Upper lobe of right lung (tissue), 1 donor: ENCODE results near the gene INPP5E. TPM values are rescaled to one million over a fixed set of nuclear protein-coding genes. Genes with fewer than 3 reads are reported as not detected.

ENCODE experiments used
- ATAC-seq: fragments of 200-7000 bp; cut with Tn5 transposase; one replicate; pipeline ENCODE4 v1.9.1; 2020; ENCODE audit warnings: mild to moderate bottlenecking, moderate library complexity
- DNase-seq: peaks from one replicate; pipeline ENCODE4 v3.0.0-alpha.2; 2020
- H3K27ac ChIP-seq: fragments of 200-600 bp; one replicate; pipeline ENCODE4 v1.8.0; 2022
- H3K27me3 ChIP-seq: fragments of 200-600 bp; one replicate; pipeline ENCODE4 v1.8.0; 2022; ENCODE audit warnings: mild to moderate bottlenecking
- H3K36me3 ChIP-seq: fragments of 200-600 bp; one replicate; pipeline ENCODE4 v1.8.0; 2022
- H3K4me1 ChIP-seq: fragments of 200-600 bp; one replicate; pipeline ENCODE4 v1.8.0; 2022
- H3K4me3 ChIP-seq: fragments of 200-600 bp; one replicate; pipeline ENCODE4 v1.8.0; 2022; ENCODE audit warnings: mild to moderate bottlenecking
- H3K9me3 ChIP-seq: fragments of 200-600 bp; one replicate; pipeline ENCODE4 v1.8.0; 2022
- intact Hi-C: fragments of 100-400 bp; cut with DNase I; formaldehyde crosslinking; loops from one replicate; pipeline ENCODE4 v1.11.0; 2022
- total RNA-seq: library from RNA; stranded (reverse); fragmentation: NEBNext Ultra II Directional; extraction: Animal tissue kit (Norgen Biotek cat#: 25700); gene quantifications from one replicate; pipeline ENCODE4 v1.2.1, GENCODE V29; 2021
- TF ChIP-seq, protein P1 (sequence below): fragments of 200-600 bp; IDR thresholded peaks from one replicate; pipeline ENCODE4 v1.8.0; 2022; ENCODE audit warnings: antibody characterized with exemption
- donor health status: DM: no; HTN: yes; CAD: no; lungs with severe emphysema.

The INPP5E gene
- total RNA-seq, 1 donor from 2014 or later = 13.0 TPM

DNA sequence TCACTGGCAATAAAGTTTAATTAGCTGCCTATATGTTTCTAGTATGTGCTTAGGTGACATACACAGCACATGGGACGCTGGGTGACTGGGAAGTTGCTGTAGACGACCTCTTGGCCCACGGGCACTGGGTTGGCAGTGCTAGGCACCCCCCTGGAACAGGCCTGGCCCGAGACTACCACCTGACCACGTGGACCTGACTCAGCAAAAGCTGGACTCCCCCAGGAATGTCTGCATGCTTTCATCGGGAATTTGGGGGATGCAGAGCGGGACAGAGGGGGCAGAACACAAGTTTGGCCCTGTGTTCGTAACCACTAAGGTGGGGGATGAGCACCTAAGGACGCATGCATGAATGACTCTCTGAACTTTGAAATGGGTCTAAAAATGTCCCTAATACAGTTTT, 16.6 kb upstream of the INPP5E start:
- ATAC-seq (no peak), DNase-seq (no peak)
- no peaks in the 10 kb centered on the region for H3K9me3 ChIP-seq
- intact Hi-C loops = no loop called here
- no peaks in the 10 kb centered on the region for H3K27me3 ChIP-seq
- no peaks in the 10 kb centered on the region for H3K4me1 ChIP-seq
- peaks cover 97% of the 10 kb centered on the region for H3K36me3 ChIP-seq
- no peak overlapping the region for H3K27ac ChIP-seq
- TF ChIP-seq, protein P1, sequence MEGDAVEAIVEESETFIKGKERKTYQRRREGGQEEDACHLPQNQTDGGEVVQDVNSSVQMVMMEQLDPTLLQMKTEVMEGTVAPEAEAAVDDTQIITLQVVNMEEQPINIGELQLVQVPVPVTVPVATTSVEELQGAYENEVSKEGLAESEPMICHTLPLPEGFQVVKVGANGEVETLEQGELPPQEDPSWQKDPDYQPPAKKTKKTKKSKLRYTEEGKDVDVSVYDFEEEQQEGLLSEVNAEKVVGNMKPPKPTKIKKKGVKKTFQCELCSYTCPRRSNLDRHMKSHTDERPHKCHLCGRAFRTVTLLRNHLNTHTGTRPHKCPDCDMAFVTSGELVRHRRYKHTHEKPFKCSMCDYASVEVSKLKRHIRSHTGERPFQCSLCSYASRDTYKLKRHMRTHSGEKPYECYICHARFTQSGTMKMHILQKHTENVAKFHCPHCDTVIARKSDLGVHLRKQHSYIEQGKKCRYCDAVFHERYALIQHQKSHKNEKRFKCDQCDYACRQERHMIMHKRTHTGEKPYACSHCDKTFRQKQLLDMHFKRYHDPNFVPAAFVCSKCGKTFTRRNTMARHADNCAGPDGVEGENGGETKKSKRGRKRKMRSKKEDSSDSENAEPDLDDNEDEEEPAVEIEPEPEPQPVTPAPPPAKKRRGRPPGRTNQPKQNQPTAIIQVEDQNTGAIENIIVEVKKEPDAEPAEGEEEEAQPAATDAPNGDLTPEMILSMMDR = no peak
- no peak overlapping the region for H3K4me3 ChIP-seq

DNA sequence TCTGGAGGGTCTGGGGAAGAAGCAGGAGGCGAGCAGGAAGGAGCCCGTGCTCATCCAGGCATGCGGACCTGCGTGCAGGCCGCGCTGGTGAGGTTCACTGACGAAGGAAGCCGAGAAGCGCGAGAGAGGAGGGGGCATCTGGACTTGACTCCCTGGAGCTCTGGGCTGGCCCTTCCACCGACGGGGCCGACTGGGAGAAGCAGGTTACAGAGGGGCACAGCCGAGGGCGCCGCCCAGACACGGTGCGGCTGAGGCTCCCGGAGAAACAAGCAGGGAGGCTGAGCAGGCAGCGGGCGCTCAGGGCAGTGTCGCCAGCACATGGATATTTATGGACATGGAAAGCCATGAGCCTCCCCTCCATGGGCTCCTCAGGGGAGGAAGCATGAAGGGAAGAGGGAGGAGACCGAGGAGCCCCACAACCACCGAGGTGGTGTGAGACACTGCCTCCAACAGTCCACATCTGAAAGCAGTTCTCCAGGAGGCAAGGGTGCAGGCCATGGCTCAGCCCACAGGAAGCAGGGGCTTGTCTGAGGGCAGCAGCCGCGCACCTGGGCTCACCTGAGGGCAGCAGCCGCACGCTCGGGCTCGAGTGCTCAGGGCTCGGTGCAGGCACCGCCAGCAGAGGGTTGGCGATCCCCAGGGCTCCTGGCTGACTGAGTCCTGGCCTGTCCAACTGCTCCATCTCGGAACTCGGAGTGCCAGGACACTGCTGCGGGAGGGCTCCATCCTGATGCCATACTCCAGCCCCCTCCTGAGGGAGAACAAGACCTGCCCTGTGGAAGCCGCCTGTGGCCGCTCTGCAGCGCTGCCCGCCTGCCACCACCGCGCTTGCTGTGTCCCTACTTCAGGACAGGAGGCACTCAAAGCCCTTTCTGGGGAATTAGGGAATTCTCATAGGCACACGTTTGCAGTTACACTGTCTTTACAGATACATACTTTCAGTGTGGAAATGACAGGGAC, 15.7 kb upstream of the INPP5E start:
- no peaks in the 10 kb centered on the region for H3K4me1 ChIP-seq
- DNase-seq (no peak), ATAC-seq (peak; percentile 20)
- no peaks in the 10 kb centered on the region for H3K9me3 ChIP-seq
- intact Hi-C loops = no loop called here
- H3K4me3 ChIP-seq = no peak overlapping the region
- no peaks in the 10 kb centered on the region for H3K27me3 ChIP-seq
- no peak overlapping the region for H3K27ac ChIP-seq
- H3K36me3 ChIP-seq = peaks cover 97% of the 10 kb centered on the region
- TF ChIP-seq, protein P1 = no peak

DNA sequence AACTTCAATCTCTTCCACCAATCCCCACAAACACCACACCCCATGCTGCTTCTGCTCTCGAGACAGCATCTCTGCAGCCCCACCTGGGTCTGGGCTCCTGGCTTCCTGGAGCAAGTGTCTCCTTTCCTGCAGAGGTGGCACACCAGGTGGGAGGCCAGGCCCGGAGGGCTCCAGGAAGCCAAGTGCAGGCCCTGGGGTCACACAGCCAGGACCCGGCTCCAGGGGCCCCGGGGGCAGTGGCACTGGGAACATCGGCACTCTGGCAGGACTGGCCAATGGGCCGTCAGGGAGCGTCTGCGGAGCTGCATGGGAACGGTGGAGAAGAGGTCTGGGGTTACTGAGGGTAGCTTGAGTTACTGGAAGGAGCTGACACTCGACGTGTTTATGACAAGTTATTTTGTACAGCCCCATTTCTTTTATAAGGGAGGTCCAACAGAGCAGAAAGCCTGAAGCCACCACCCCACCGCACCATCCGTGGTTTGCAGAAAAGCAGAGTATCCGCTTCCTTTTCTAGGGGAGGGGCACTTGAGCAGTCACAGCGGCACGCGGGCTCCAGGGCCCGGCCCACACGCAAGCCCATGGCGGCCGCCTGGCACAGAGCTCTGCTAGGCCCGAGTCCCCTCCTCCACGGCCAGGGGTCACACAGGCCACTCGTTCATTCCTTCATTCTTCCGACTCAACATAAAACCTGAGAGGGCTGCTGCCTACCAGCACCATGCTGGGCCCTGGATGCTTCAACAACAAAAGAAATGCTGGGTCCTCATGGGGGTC, 14.6 kb upstream of the INPP5E start:
- H3K27ac ChIP-seq = no peak overlapping the region
- H3K9me3 ChIP-seq = no peaks in the 10 kb centered on the region
- ATAC-seq (no peak), DNase-seq (no peak)
- TF ChIP-seq, protein P1 = no peak
- no peak overlapping the region for H3K4me3 ChIP-seq
- intact Hi-C loops = no loop called here
- no peaks in the 10 kb centered on the region for H3K27me3 ChIP-seq
- H3K36me3 ChIP-seq = peaks cover 97% of the 10 kb centered on the region
- H3K4me1 ChIP-seq = no peaks in the 10 kb centered on the region

DNA sequence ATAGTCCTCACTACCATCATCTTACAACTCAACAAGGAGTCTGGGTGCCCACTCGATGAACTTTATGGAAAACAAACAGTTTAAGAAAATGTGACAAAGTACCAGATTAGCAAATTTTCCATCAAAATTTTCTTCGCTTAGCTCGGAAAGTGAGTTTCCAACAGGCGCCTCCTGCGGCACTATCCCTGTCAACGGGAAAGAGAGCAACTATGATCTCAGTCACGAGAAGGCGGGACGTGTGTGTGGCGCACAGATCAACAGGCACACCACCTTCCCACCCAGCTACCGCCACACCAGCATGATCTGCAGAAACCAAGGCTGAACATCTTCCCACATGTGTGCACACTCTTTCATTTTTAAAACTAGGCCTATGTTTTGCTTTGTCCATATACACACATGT, 13.7 kb upstream of the INPP5E start:
- Histone ChIP-seq H3K9me3 (no peaks in the 10 kb centered on the region), H3K4me3 (no peak overlapping the region), H3K27me3 (no peaks in the 10 kb centered on the region), H3K36me3 (peaks cover 94% of the 10 kb centered on the region), H3K27ac (no peak overlapping the region), H3K4me1 (no peaks in the 10 kb centered on the region)
- ATAC-seq (no peak), DNase-seq (no peak)
- intact Hi-C loops = no loop called here
- TF ChIP-seq, protein P1 = no peak

DNA sequence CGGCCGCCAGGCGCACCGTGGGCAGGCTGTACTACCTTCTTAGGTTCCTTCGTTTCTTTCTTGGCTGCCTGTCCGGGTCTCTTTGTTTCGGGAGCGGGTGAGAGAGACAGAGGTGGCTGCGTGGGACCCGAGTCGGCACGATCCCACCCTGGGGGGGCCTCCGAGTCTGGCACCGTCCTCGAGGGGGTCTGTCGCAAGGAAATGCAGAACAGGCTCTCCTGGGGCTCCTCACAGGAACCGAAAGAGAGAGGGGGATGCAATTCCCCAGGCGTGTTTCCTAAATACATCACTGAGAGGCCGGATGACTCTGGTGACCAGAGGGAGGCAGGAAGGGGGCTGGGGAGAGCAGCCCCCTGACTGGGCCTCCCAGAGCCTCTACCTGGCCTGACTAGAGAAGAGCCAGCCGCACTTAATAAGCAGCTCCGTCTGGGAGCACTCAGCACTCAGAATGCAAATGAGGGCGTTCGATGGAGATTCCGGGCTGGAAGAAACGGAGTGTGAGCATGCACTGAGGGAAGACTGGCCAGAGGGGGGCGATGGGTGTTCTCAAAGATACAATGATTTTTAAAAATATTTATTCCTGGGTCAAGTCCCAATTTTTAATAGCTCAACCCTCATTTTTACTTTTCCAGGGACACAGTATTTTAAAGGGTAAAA, 11.7 kb upstream of the INPP5E start:
- H3K27me3 ChIP-seq = no peaks in the 10 kb centered on the region
- TF ChIP-seq, protein P1 = no peak
- no peak overlapping the region for H3K4me3 ChIP-seq
- no peaks in the 10 kb centered on the region for H3K4me1 ChIP-seq
- ATAC-seq (no peak), DNase-seq (no peak)
- intact Hi-C loops = no loop called here
- peaks cover 93% of the 10 kb centered on the region for H3K36me3 ChIP-seq
- H3K27ac ChIP-seq = no peak overlapping the region
- H3K9me3 ChIP-seq = no peaks in the 10 kb centered on the region
